Stimulated activated CD8-positive, alpha-beta memory T cell treated with anti-CD3 and anti-CD28 coated beads, Interleukin-15, amount 100 ng/mL, for 1 hour (primary cell): Measurements from ENCODE around the gene NDUFS6.

Experiments used
- DNase-seq: peaks from one replicate; pipeline ENCODE4 v3.0.0-alpha.2; 2020; ENCODE audit warnings: low read depth

NDUFS6 gene

DNA sequence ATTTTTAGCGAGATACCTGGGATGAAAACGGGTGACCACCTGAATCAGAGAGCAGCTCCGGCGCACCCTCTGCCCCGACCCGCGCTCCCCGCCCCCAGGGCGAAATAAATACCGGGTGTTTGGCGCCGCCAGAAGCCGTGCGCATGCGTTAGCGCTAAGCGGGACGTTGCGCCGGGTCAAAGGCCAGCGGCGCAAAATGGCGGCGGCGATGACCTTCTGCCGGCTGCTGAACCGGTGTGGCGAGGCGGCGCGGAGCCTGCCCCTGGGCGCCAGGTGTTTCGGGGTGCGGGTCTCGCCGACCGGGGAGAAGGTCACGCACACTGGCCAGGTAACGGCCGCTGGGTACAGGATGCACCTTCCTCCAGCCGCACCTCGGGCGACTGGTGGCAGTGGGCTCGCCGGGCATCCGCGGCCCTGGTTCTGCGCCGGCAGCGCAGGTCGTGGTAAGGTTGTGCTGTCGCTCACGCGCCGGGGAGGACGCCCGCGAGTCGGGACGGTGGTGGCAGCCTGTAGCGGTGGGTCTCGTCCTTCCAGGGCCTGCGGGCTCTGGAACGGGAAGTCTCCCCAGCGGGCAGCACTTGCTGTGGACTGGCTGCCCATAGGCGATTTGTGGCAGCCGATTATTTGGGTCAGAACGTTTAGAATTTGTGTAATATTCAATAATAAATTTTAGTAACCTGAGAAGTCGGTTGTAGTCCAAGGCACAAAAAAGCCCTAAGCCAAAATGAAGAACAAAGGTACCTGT is at the start of gene NDUFS6:
NDUFS6 (plus strand) TSS at position 186 of the 745 bp plus-strand sequence; CDS start at position 197, 11 bp downstream.
- peak; percentile 45 for DNase-seq

- DNase-seq: no peak
These were observed 49.1 kb upstream of the NDUFS6 start for GRCh38 chr5:1751864-1752822.

- no peak for DNase-seq
These were observed 48.3 kb upstream of the NDUFS6 start for GRCh38 chr5:1752881-1753280.

GRCh38 chr5:1753490-1753889 is 47.7 kb upstream of the NDUFS6 start:
- no peak for DNase-seq

- DNase-seq: no peak
These were observed 46.5 kb upstream of the NDUFS6 start for GRCh38 chr5:1754531-1755220.

- DNase-seq: no peak
These were observed 45.8 kb upstream of the NDUFS6 start for GRCh38 chr5:1755321-1755949.

- no peak for DNase-seq
These were observed 44.7 kb upstream of the NDUFS6 start for GRCh38 chr5:1756481-1756880.

- no peak for DNase-seq
These were observed 43.7 kb upstream of the NDUFS6 start for GRCh38 chr5:1757511-1757910.

- DNase-seq: no peak
These were observed 42.6 kb upstream of the NDUFS6 start for GRCh38 chr5:1758574-1758973.

- no peak for DNase-seq
These were observed 41.7 kb upstream of the NDUFS6 start for GRCh38 chr5:1759378-1759970.

GRCh38 chr5:1760231-1760630 is 41.0 kb upstream of the NDUFS6 start:
- no peak for DNase-seq

GRCh38 chr5:1760656-1761452 is 40.4 kb upstream of the NDUFS6 start:
- DNase-seq: no peak

- no peak for DNase-seq
These were observed 39.8 kb upstream of the NDUFS6 start for GRCh38 chr5:1761453-1761755.

GRCh38 chr5:1762121-1762882 is 38.9 kb upstream of the NDUFS6 start:
- no peak for DNase-seq

DNA sequence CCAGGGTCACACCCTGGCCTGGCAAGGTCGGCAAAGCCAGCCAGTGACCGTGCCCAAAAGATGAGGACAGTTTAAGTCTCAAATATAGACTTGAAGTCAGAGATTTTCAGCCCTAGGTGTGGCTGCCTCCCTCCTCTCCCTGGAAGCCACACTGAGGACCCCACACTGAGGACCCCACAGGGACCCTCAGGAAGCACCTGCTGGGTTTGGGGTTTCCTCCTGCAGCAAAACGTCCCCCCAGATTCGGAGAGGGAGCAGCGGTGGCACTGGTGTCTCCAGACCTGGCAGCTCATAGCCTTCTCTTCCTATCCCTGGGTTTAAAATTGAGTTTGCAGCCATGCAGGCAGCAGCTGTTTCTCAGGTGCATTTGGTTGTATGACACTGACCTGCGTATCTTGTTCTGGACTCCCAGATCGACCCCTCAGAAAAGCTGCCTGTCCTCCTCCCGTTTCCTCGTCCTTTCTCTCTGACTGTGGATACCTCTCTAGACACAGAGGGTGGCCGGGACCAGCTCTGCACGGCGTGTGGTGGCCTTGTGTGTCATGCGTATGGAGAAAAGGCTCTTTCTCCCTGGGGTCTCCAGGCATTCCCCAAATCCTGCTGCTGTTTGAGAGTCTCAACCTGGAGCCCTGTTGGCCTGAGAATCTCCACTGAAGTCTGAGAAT is 38.2 kb upstream of the NDUFS6 start:
- DNase-seq: no peak

DNA sequence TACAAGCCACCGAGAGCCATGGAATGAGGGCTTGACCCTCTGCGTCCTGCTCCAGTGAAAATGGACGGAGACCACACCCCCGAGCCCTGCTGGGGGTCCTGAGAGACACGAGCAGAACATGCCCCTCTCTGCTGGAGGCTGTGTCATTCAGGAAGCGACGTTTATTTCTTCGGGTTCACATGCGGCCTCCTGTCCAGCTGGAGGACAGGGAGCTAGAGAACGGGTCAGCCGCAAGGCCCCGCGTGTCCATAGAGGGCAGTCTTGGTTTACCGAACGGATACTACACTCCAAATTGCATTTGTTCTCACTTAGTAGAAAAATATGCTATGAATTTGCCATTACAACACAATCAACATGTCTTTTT is 37.7 kb upstream of the NDUFS6 start:
- DNase-seq: no peak

DNA sequence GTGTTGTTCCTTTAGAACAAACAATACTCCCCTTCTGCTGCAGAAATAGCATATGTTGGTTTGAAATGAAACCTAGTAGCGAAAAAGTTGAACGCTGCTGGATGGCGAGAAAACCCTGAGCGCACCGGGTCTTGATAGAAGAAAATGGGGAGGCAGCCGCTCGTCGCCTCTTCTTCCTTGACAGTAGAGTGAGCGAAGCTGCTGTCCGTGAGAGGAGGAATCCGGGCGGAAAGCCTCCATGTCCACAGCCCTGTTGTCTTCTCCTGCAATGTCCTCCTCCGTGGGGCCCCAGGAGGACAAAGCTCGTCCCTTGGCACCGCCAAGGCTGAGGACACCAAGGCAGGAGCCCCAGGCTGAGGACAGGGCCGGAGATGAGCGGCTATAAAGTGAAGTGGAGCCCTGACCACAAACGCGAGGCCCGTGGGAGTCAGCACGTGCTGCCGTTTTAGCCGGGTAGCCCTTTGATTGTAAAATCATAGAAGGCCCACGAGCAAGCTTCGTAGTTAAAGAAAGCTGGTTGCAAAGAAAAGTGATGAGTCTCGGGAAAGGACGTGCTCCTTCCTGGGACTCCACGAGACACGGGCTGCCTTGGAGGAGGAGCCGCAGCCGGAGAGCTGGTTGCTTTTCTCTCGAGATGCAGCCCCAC is 37.1 kb upstream of the NDUFS6 start:
- no peak for DNase-seq

GRCh38 chr5:1764606-1764960 is 36.6 kb upstream of the NDUFS6 start:
- no peak for DNase-seq

GRCh38 chr5:1765141-1765879 is 35.9 kb upstream of the NDUFS6 start:
- no peak for DNase-seq
